Amygdala (tissue), 56 donors: ENCODE measurements around the gene RAB40B.

ENCODE experiments used
- DNase-seq, 56 donors: peaks; one replicate each; lab custom pipeline; 2025; lab: John Stamatoyannopoulos, UW

Gene RAB40B

DNA sequence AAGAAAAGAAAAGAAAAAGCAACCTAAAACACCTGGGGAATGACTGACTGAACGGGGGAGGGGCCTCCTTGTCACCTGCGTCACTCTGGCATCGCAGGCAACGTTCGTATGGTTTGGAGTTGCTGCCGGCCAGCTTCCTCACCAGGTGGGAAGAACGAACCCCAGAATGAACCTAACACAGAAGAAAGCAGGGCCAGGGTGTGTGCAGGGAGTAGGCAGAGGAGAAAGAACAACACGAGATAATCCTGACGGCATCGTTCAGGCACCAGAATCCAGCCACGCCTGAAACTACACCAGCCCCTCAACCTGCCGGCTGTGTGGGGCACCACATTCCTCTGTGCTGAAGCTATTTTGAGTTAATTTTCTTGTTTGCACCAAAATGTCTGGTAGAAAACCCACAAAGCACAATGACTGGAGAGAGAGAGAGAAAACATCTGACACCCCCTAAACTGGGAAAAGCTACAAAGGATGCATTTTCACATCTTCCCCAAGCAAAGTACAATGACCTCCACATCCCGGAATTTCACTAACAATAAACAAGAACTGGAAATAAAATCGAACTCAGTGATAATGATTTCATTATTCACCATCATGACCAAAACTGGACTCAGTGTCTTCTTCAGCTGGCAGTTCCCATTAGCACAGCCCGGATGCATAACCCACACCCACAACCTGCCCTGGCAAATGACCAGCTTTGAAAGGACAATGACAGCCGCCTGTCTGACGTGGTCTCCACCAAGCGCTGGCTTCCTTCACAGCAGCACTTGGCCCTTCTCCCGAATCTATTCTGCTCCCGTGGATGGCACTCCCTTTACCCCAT, 23.6 kb downstream of the RAB40B start:
- peak in 29 of 56 donors; percentile 17 to 90 (median 51) for DNase-seq

- DNase-seq: no peak
These were observed 27.6 kb downstream of the RAB40B start for GRCh38 chr17:82670661-82671450.

- DNase-seq: peak in 49 of 56 donors; percentile 16 to 88 (median 60)
These were observed 29.8 kb downstream of the RAB40B start for GRCh38 chr17:82668631-82669099.

DNA sequence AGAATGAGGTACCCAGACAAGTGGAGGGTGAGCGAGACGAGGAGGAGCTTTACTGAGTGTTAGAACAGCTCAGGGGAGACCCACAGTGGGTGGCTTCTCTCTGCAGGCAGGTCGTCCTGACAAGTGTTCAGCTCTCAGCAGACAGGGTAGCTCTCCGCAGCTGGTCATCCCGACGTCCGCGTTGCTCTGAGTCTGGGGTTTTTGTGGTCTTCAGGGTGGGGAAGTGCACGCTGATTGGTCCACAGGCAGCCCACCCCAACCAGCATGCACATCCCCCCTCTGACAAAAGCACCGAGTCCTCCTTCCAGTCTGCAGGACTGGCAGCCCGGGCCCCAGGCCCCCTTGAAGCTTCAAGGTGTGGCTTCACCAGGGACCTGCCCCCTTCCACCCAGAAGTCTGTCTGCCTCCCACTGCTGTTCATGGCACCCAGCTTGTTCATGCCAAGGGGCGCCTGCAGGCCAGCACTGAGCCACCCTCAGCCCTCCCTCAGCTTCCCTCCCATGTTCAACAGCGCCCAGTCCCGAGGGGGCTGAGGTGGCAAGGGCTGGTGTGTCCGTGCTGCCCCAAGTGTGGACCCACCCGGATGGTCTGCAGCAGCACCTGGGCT, 30.4 kb downstream of the RAB40B start:
- no peak for DNase-seq

- DNase-seq: no peak
These were observed 30.9 kb downstream of the RAB40B start for GRCh38 chr17:82667668-82668000.

GRCh38 chr17:82666931-82667667, 31.4 kb downstream of the RAB40B start:
- no peak for DNase-seq

DNA sequence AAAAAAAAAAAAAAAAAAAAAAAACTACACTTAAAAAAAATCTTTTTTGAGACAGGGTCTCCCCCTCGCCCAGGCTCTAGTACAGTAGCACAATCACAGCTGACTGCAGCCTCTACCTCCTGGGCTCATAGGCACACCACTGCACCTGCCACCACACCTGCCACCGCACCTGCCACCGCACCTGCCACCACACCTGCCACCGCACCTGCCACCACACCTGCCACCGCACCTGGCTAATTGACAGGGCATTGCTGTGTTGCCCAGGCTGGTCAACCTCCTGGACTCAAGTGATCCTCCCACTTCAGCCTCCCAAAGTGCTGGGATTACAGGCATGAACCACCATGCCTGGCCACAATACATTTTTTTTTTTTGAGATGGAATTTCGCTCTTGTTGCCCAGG, 32.6 kb downstream of the RAB40B start:
- DNase-seq: no peak

DNA sequence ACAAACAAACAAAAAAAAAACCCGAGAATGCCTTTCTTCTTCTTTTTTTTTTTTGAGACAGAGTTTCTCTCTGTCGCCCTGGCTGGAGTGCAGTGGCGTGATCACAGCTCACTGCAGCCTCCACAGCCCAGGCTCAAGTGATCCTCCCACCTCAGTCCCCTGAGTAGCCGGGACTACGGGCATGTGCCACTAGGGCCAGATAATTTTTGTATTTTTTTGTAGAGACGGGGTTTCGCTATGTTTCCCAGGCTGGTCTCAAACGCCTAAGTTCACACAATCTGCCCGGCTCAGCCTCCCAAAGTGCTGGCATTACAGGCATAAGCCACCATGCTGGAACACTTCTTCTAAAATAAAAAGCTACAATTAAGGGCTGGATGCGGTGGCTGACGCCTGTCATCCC, 33.3 kb downstream of the RAB40B start:
- no peak for DNase-seq

GRCh38 chr17:82664701-82665182, 33.8 kb downstream of the RAB40B start:
- DNase-seq: peak in 25 of 56 donors; percentile 11 to 77 (median 50)

- no peak for DNase-seq
These were observed 34.3 kb downstream of the RAB40B start for GRCh38 chr17:82664276-82664575.

GRCh38 chr17:82663381-82664275, 34.9 kb downstream of the RAB40B start:
- no peak for DNase-seq

GRCh38 chr17:82662711-82663261, 35.7 kb downstream of the RAB40B start:
- DNase-seq: no peak

DNA sequence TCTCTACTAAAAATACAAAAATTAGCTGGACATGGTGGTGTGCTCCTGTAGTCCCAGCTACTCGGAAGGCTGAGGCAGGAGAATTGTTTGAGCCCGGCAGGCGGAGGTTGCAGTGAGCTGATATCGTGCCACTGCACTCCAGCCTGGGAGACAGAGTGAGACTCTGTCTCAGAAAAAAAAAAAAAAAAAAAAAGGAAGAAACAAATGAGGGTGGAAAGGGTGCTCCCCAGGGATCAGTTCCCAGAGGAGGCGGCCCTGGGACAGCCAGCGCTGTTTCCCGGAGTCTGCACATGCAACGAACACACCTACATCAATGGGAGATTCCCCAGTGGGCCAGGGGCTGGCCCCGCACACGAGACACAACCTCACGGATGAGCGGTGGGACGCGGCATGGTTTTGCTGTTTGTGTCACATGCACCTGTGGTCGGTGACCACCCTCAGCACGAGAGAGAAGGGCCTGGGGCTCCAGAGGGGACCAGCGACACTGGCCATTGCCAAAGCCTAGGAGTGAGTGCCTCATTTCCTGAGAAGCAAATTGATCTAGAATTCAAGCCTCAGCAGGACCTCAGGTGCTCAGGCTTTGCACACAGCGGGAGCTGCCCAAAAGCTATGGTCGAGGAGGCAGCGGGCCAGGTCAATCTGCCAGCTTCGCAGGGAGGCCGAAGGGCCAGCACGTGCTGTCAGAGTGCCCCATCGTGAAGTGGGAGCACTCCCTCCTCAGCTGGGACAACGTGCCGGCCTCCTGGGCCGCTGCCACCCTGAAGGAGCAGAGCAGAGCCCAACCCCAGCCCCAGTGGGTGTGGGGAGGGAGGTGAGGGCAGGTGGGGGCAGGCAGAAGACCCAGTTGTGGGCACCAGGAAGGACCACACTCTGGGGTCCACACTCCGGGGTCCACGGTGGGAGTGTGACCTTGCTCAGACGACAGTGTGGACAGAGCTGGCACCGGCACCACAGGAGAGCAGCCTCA, 36.5 kb downstream of the RAB40B start:
- DNase-seq: no peak

DNA sequence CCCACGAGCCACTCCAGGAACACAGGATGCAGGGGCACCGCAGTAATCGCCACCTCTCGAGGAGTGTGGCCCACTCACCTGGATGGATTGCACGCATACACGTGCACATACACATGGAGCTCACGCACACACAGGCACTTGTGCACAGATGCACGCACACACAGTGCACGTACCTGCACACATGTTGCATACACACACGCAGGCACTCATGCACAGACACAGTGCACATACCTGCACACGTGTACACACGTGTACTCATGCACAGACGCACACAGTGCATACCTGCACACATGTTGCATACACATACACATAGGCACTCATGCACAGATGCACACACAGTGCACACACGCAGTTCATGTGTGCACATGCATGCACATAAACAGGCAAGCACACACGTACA, 38.6 kb downstream of the RAB40B start:
- DNase-seq: no peak

- no peak for DNase-seq
These were observed 39.6 kb downstream of the RAB40B start for GRCh38 chr17:82658796-82659452.

GRCh38 chr17:82658331-82658730, 40.2 kb downstream of the RAB40B start:
- no peak for DNase-seq

- DNase-seq: no peak
These were observed 40.6 kb downstream of the RAB40B start for GRCh38 chr17:82657926-82658325.

GRCh38 chr17:82656266-82656665, 42.2 kb downstream of the RAB40B start:
- DNase-seq: no peak
